ENCODE data around the gene NAGS.
"Not testable (repeated sequence)": the region's sequence is repeated elsewhere in the genome, so short reads cannot be mapped to it uniquely, and the experiment has no call there.

The NAGS gene

GRCh38 chr17:44006598-44007345 lies 2.4 kb downstream of the NAGS start:
- peak in 47 of 56 donors; percentile 12 to 83 (median 49) for DNase-seq

GRCh38 chr17:44007346-44008204 lies 3.2 kb downstream of the NAGS start:
- DNase-seq, result no peak

- no peak for DNase-seq
Measured at GRCh38 chr17:44008205-44008909, 3.9 kb downstream of the NAGS start.

- no peak for DNase-seq
Measured at GRCh38 chr17:44010966-44011647, 6.7 kb downstream of the NAGS start.

- DNase-seq, result no peak
Measured at GRCh38 chr17:44011876-44012275, 7.5 kb downstream of the NAGS start.

- no peak for DNase-seq
Measured at GRCh38 chr17:44012391-44012790, 8.0 kb downstream of the NAGS start.

- no peak for DNase-seq
Measured at GRCh38 chr17:44012874-44013273, 8.5 kb downstream of the NAGS start.

GRCh38 chr17:44014133-44014436 lies 9.7 kb downstream of the NAGS start:
- peak in 1 of 56 donors; percentile 53 for DNase-seq

- peak; percentile 42 to 95 (median 84) for DNase-seq
Measured at GRCh38 chr17:44014437-44015172, 10.2 kb downstream of the NAGS start, which contains the start of gene TMEM101. Gene TMEM101 (minus strand): TSS chr17:44014963. CDS start chr17:44014952, 11 bp downstream.

GRCh38 chr17:44021227-44021626 lies 16.8 kb downstream of the NAGS start:
- not testable (repeated sequence) for DNase-seq

- DNase-seq, result no peak
Measured at GRCh38 chr17:44022246-44022645, 17.8 kb downstream of the NAGS start.

GRCh38 chr17:44023545-44024270 lies 19.3 kb downstream of the NAGS start:
- DNase-seq, result no peak

- no peak for DNase-seq
Measured at GRCh38 chr17:44024271-44024663, 19.8 kb downstream of the NAGS start.

- peak in 3 of 56 donors; percentile 14 to 23 (median 21) for DNase-seq
Measured at GRCh38 chr17:44024853-44025252, 20.4 kb downstream of the NAGS start.

- DNase-seq, result no peak
Measured at GRCh38 chr17:44029736-44030135, 25.3 kb downstream of the NAGS start.

GRCh38 chr17:44030482-44030881 lies 26.1 kb downstream of the NAGS start:
- DNase-seq, result no peak

GRCh38 chr17:44033861-44034408 lies 29.5 kb downstream of the NAGS start:
- DNase-seq, result no peak

- DNase-seq, result not testable (repeated sequence)
Measured at GRCh38 chr17:44034688-44035087, 30.3 kb downstream of the NAGS start.

- no peak for DNase-seq
Measured at GRCh38 chr17:44037471-44037870, 33.0 kb downstream of the NAGS start.

- DNase-seq, result no peak
Measured at GRCh38 chr17:44038604-44039011, 34.2 kb downstream of the NAGS start.
